Measurements from ENCODE around the gene ADCY7. TPM values are rescaled to one million over a fixed set of nuclear protein-coding genes. Genes with fewer than 3 reads are reported as not detected.
A peak's percentile ranks its signal among the peaks of the same experiment; 100 is the strongest.

Gene ADCY7
- total and polyA plus RNA-seq, 9 of the 15 experiments (the other 6 are each of a cell fraction or from before 2014, with no cell fraction given): 2.3 to 108 (median 28.6) TPM

- TF ChIP-seq ZNF778 (CRISPR knock-in tag; IDR thresholded peaks at IDR 0.05) (no peak), POLR2G (IDR thresholded peaks at IDR 0.05; ENCODE audit: low read depth, low read length) (0 out of 2 replicates have a peak, but pooled peaks have one; percentile 7), HDAC8 (tag; IDR thresholded peaks at IDR 0.05) (no peak)
- TF ChIP-seq, protein P1, sequence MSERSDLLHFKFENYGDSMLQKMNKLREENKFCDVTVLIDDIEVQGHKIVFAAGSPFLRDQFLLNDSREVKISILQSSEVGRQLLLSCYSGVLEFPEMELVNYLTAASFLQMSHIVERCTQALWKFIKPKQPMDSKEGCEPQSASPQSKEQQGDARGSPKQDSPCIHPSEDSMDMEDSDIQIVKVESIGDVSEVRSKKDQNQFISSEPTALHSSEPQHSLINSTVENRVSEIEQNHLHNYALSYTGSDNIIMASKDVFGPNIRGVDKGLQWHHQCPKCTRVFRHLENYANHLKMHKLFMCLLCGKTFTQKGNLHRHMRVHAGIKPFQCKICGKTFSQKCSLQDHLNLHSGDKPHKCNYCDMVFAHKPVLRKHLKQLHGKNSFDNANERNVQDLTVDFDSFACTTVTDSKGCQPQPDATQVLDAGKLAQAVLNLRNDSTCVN (CRISPR knock-in tag; IDR thresholded peaks at IDR 0.05): no peak
- TF ChIP-seq, protein P2, sequence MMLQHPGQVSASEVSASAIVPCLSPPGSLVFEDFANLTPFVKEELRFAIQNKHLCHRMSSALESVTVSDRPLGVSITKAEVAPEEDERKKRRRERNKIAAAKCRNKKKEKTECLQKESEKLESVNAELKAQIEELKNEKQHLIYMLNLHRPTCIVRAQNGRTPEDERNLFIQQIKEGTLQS (IDR thresholded peaks at IDR 0.05): no peak
- TF ChIP-seq, protein P2 (CRISPR knock-in tag; conservative IDR thresholded peaks at IDR 0.05): no peak
These were observed 14.6 kb downstream of the ADCY7 start (continued) for GRCh38 chr16:50280932-50281331.

DNA sequence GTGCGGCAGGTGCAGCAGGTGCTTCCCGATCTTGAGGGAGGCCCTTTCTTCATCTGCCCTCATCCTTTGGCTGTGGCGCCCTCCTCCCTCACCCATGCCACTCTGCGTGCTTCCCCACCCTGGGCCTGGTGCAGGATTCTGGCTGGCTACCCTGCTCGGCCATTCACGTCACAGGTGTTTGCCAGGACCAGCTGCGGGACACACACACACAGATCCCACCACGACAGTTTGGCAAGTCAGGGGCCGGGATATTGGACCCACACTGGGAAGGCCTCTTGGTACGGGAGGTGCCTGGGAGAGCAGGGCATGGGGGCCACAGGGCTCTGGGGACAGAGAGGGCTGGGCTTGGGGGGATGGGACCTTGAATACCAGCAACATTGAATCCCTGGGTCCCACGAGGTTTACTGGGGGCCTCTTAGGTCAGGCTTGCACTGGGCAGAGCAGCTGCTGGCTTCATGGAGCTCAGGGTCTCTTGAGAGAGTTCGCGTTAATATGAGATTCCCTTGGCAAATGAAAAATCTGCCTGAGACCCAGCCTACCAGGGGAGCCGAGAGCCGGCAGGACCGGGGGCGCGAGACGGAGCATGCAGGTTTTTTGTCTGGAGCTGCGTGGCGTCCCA, 15.1 kb downstream of the ADCY7 start:
- H3K27ac ChIP-seq (ENCODE audit: extremely low read depth, low read depth, low read length): peak overlapping the region; percentile 60; the same call in 2 of the 3 replicates
- H3K4me1 ChIP-seq (replicated peaks in 1 of 2; ENCODE audit: control insufficient read depth in 2 of 2, insufficient read depth in 2 of 2, low read length in 2 of 2): peaks cover 43 to 47% of the 10 kb centered on the region in 2 experiments
- no peak overlapping the region for H3K4me3 ChIP-seq
- no peak for DNase-seq (ENCODE audit: extremely low read depth in 1 of 4, low spot score in 3 of 4)
- H3K9ac ChIP-seq (ENCODE audit: insufficient read depth in 1 of 2, low read depth in 2 of 2, low read length in 2 of 2): peak overlapping the region; percentile 9 to 84; a peak in 3 of 4 replicates
- H3K9me3 ChIP-seq (replicated peaks; ENCODE audit: control insufficient read depth, insufficient read depth, low read depth, low read length): peaks cover under 1% of the 10 kb centered on the region
- H3K27me3 ChIP-seq (ENCODE audit: control insufficient read depth in 2 of 2, insufficient read depth in 2 of 2, low read length in 2 of 2): no peaks in the 10 kb centered on the region
- intact Hi-C loops (cut with micrococcal nuclease): no loop called here
- ATAC-seq: no peak
- H3K79me2 ChIP-seq (ENCODE audit: control insufficient read depth, insufficient read depth, low read length): peaks cover 98% of the 10 kb centered on the region
- peaks cover 56% of the 10 kb centered on the region for H3K36me3 ChIP-seq (ENCODE audit: control insufficient read depth, insufficient read depth, low read length)
- H2AFZ ChIP-seq (ENCODE audit: low read depth, low read length): no peak overlapping the region
- peak overlapping the region; percentile 7; the same call in 1 of the 2 replicates for H3K4me2 ChIP-seq (ENCODE audit: insufficient read depth, low read length)
- FAIRE-seq: no peak
- peaks cover 12% of the 10 kb centered on the region for H3K9me1 ChIP-seq (ENCODE audit: control insufficient read depth, insufficient read depth, low read length)
- BruUV-seq (replicated peaks): no TSS peak
- peaks cover 34% of the 10 kb centered on the region for H4K20me1 ChIP-seq (replicated peaks; ENCODE audit: control insufficient read depth, insufficient read depth, low read length)
- POLR2A ChIA-PET: interaction anchor here (0.6 to 3.8 kb wide), 2 partner anchors 13 to 14 kb away, joined by 3 to 13 read pairs; no protein-coding TSS in a partner anchor
- CTCF ChIA-PET (ENCODE audit: low intra/inter-chr PET ratio): no interaction called here
- WGBS (ENCODE audit: insufficient coverage, low coverage, missing lambda C conversion rate): 66% methylated on average over 17 of the region's 21 CpGs
- in situ Hi-C loops (cut with MboI): no loop called here
- TF ChIP-seq FOSL1 (tag; conservative IDR thresholded peaks at IDR 0.05) (no peak), NFIC (IDR thresholded peaks at IDR 0.05) (no peak), ZBTB2 (IDR thresholded peaks at IDR 0.05) (no peak), NR2C2 (CRISPR knock-in tag; IDR thresholded peaks at IDR 0.05) (no peak), NR2C2 (tag; IDR thresholded peaks at IDR 0.05) (no peak), NR0B1 (IDR thresholded peaks at IDR 0.05; ENCODE audit: partially characterized antibody) (no peak), ZNF23 (CRISPR knock-in tag; IDR thresholded peaks at IDR 0.05) (no peak)
- TF ChIP-seq, protein P3, sequence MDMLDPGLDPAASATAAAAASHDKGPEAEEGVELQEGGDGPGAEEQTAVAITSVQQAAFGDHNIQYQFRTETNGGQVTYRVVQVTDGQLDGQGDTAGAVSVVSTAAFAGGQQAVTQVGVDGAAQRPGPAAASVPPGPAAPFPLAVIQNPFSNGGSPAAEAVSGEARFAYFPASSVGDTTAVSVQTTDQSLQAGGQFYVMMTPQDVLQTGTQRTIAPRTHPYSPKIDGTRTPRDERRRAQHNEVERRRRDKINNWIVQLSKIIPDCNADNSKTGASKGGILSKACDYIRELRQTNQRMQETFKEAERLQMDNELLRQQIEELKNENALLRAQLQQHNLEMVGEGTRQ (CRISPR knock-in tag; IDR thresholded peaks at IDR 0.05): no peak
